PC-3 (cell line): ENCODE measurements around the gene TIE1. TPM values are rescaled to one million over a fixed set of nuclear protein-coding genes. Genes with fewer than 3 reads are reported as not detected.

ENCODE experiments used
- ATAC-seq: fragments of 200-7000 bp; cut with Tn5 transposase; 2 replicates; pipeline ENCODE4 v1.9.1; 2020; ENCODE audit warnings: mild to moderate bottlenecking, moderate library complexity
- BruUV-seq: library from RNA; stranded (reverse); fragments of 400-500 nt; replicated peaks from 2 replicates; lab custom pipeline; 2021; lab: Mats Ljungman, UMichigan
- CTCF ChIA-PET: fragments of 300-600 bp; sonication (Branson Sonifier 250); formaldehyde crosslinking; loops from one replicate; lab custom pipeline; 2022; ENCODE audit warnings: antibody characterized with exemption; lab: Charles Lee
- POLR2A ChIA-PET: fragments of 300-600 bp; sonication (Branson Sonifier 250); formaldehyde crosslinking; loops from one replicate; lab custom pipeline; 2022; ENCODE audit warnings: antibody characterized with exemption; ENCODE audit not compliant: unreplicated experiment; lab: Charles Lee
- DNase-seq: peaks from one replicate; pipeline ENCODE4 v3.0.0-alpha.2; 2015
- H2AFZ ChIP-seq: fragments of 300-600 bp; sonication (generic); 2 replicates; pipeline ENCODE4 v1.6.0; 2016; ENCODE audit warnings: antibody characterized with exemption, low read length
- H3F3A ChIP-seq: fragments of 300-600 bp; sonication (generic); one replicate; pipeline ENCODE4 v1.6.0; 2017; ENCODE audit warnings: antibody characterized with exemption, low read length, control low read depth, mild to moderate bottlenecking; ENCODE audit not compliant: unreplicated experiment
- H3K27ac ChIP-seq: fragments of 300-600 bp; sonication (generic); 2 replicates; pipeline ENCODE4 v1.5.1; 2016; ENCODE audit warnings: mild to moderate bottlenecking, low read length
- H3K27me3 ChIP-seq: fragments of 300-600 bp; sonication (generic); 2 replicates; pipeline ENCODE4 v1.6.1; 2016; ENCODE audit warnings: low read length, mixed read lengths
- H3K36me3 ChIP-seq: fragments of 300-600 bp; sonication (generic); 2 replicates; pipeline ENCODE4 v1.6.1; 2016; ENCODE audit warnings: low read depth, mixed run types, low read length, mixed read lengths
- H3K4me1 ChIP-seq: fragments of 300-600 bp; sonication (generic); 2 replicates; pipeline ENCODE4 v1.5.1; 2016; ENCODE audit warnings: low read length; ENCODE audit not compliant: insufficient read depth
- H3K4me2 ChIP-seq: fragments of 300-600 bp; sonication (generic); 2 replicates; pipeline ENCODE4 v1.6.0; 2016; ENCODE audit warnings: low read length
- H3K4me3 ChIP-seq: fragments of 300-600 bp; sonication (generic); 2 replicates; pipeline ENCODE4 v1.5.1; 2016; ENCODE audit warnings: mild to moderate bottlenecking, low read length, mixed read lengths
- H3K79me2 ChIP-seq: fragments of 300-600 bp; sonication (generic); 2 replicates; pipeline ENCODE4 v1.6.1; 2017; ENCODE audit warnings: low read length, mixed read lengths
- H3K9ac ChIP-seq: fragments of 300-600 bp; sonication (generic); 2 replicates; pipeline ENCODE4 v1.6.0; 2016; ENCODE audit warnings: mild to moderate bottlenecking, low read length
- H3K9me2 ChIP-seq: fragments of 300-600 bp; sonication (generic); replicated peaks from 2 replicates; pipeline ENCODE4 v1.6.1; 2016; ENCODE audit warnings: mixed run types, low read length, mixed read lengths
- H3K9me3 ChIP-seq: fragments of 300-600 bp; sonication (generic); 2 replicates; pipeline ENCODE4 v1.6.1; 2016; ENCODE audit warnings: low read length, mixed read lengths
- H4K20me1 ChIP-seq: fragments of 300-600 bp; sonication (generic); 2 replicates; pipeline ENCODE4 v1.6.1; 2016; ENCODE audit warnings: low read length, mixed read lengths
- CTCF ChIP-seq: fragments of 300-600 bp; sonication (generic); conservative IDR thresholded peaks from 2 replicates; pipeline ENCODE4 v1.5.1; 2017; ENCODE audit warnings: antibody characterized with exemption, low read depth, mild to moderate bottlenecking, low read length
- EZH2 ChIP-seq: fragments of 300-600 bp; sonication (generic); IDR thresholded peaks from one replicate; pipeline ENCODE4 v1.6.1; 2017; ENCODE audit warnings: antibody characterized with exemption, mild to moderate bottlenecking, low read length; ENCODE audit not compliant: unreplicated experiment
- EZH2phosphoT487 ChIP-seq: fragments of 300-600 bp; sonication (generic); IDR thresholded peaks from 2 replicates; pipeline ENCODE4 v1.6.1; 2018; ENCODE audit warnings: mild to moderate bottlenecking, antibody characterized with exemption, low read length, borderline replicate concordance
- intact Hi-C: fragments of 100-400 bp; cut with micrococcal nuclease; formaldehyde crosslinking; loops from 2 replicates; pipeline ENCODE4 v1.9.0; 2023
- total RNA-seq: library from RNA; depleted of rRNA; stranded (reverse); fragments of >200 nt; gene quantifications from 2 replicates; pipeline ENCODE4 v1.2.3, GENCODE V29; 2014

Gene TIE1
- total RNA-seq, 1 experiment from 2014 or later = 1.5 TPM

- POLR2A ChIA-PET = no interaction called here
- Histone ChIP-seq H3K4me1 (peaks cover 21% of the 10 kb centered on the region), H3F3A (no peaks in the 10 kb centered on the region), H3K9ac (no peak overlapping the region), H3K79me2 (peaks cover 11% of the 10 kb centered on the region; the same call in 1 of the 2 replicates), H3K27ac (no peak overlapping the region), H3K9me3 (no peaks in the 10 kb centered on the region), H3K27me3 (no peaks in the 10 kb centered on the region), H3K36me3 (no peaks in the 10 kb centered on the region), H2AFZ (no peak overlapping the region), H3K9me2 (no peaks in the 10 kb centered on the region), H4K20me1 (no peaks in the 10 kb centered on the region), H3K4me3 (no peak overlapping the region), H3K4me2 (no peak overlapping the region)
- TF ChIP-seq EZH2 = no peak
- no peak for TF ChIP-seq EZH2phosphoT487
- TF ChIP-seq CTCF = no peak
- CTCF ChIA-PET = no interaction called here
- intact Hi-C loops = loop anchor here (5.0 kb wide), 1 partner anchor 58 kb away; no protein-coding TSS in a partner anchor
- ATAC-seq (no peak), DNase-seq (no peak)
- BruUV-seq = no TSS peak
Observed at GRCh38 chr1:43288785-43289706, 11.7 kb upstream of the TIE1 start.

- ChIA-PET CTCF (no interaction called here), POLR2A (no interaction called here)
- no peaks in the 10 kb centered on the region for H3F3A ChIP-seq
- peaks cover 19% of the 10 kb centered on the region for H3K4me1 ChIP-seq
- no peak overlapping the region for H3K9ac ChIP-seq
- TF ChIP-seq CTCF (no peak), EZH2phosphoT487 (no peak)
- no peaks in the 10 kb centered on the region for H3K9me3 ChIP-seq
- H3K36me3 ChIP-seq = no peaks in the 10 kb centered on the region
- BruUV-seq = no TSS peak
- no peaks in the 10 kb centered on the region for H3K79me2 ChIP-seq
- intact Hi-C loops = no loop called here
- no peaks in the 10 kb centered on the region for H4K20me1 ChIP-seq
- no peak overlapping the region for H3K27ac ChIP-seq
- no peak for DNase-seq
- H3K4me2 ChIP-seq = no peak overlapping the region
- no peaks in the 10 kb centered on the region for H3K9me2 ChIP-seq
- H3K4me3 ChIP-seq = no peak overlapping the region
- no peaks in the 10 kb centered on the region for H3K27me3 ChIP-seq
- H2AFZ ChIP-seq = no peak overlapping the region
- ATAC-seq = no peak
Observed at GRCh38 chr1:43292216-43292615, 8.6 kb upstream of the TIE1 start.

GRCh38 chr1:43292679-43293078 is 8.1 kb upstream of the TIE1 start:
- POLR2A ChIA-PET = no interaction called here
- BruUV-seq = no TSS peak
- Histone ChIP-seq H3K79me2 (no peaks in the 10 kb centered on the region), H3K27ac (no peak overlapping the region), H3K9me3 (no peaks in the 10 kb centered on the region), H3F3A (no peaks in the 10 kb centered on the region), H4K20me1 (no peaks in the 10 kb centered on the region), H3K4me3 (no peak overlapping the region), H3K9ac (no peak overlapping the region), H2AFZ (no peak overlapping the region), H3K4me2 (no peak overlapping the region), H3K27me3 (no peaks in the 10 kb centered on the region), H3K4me1 (peaks cover 19% of the 10 kb centered on the region), H3K36me3 (no peaks in the 10 kb centered on the region), H3K9me2 (no peaks in the 10 kb centered on the region)
- DNase-seq = no peak
- intact Hi-C loops = no loop called here
- CTCF ChIA-PET = no interaction called here
- TF ChIP-seq CTCF (no peak), EZH2 (no peak), EZH2phosphoT487 (no peak)
- ATAC-seq = no peak
